Articular chondrocyte of knee joint (primary cell): ENCODE data around the gene GRP. TPM values are rescaled to one million over a fixed set of nuclear protein-coding genes. Genes with fewer than 3 reads are reported as not detected.

Experiments
- total RNA-seq: library from RNA; depleted of rRNA; stranded (reverse); fragments of >200 nt; gene quantifications from 2 replicates; pipeline ENCODE4 v1.2.3, GENCODE V29; 2012

The GRP gene
- total RNA-seq = not detected in 2 replicates

DNA sequence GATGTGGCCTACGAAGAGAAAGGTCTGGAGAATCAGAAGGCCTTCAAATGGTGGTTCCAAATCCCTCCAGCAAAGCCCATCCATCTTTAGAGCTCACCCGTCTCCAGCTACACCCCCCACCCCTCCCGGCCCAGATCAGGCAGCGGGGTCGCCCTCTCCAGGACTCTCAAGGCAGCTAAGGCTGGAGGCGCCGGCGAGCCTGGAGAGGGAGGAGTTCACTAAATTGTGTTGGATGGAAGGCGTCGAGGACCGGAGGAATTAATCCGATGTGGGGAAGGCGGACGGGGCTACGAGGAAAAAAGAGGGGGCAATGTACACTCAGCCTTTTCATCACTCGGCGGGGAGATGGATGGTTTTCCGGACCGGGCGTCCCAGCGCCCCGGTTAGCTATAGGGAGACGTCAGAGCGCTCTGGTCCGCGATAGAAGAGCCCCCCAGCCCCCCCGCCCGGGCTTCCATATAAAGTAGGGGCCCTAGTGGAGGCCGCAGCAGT, at the start of gene GRP:
GRP (plus strand) TSS at position 487 of the 492 bp plus-strand sequence. CDS start 108 bp downstream, outside the sequence.

DNA sequence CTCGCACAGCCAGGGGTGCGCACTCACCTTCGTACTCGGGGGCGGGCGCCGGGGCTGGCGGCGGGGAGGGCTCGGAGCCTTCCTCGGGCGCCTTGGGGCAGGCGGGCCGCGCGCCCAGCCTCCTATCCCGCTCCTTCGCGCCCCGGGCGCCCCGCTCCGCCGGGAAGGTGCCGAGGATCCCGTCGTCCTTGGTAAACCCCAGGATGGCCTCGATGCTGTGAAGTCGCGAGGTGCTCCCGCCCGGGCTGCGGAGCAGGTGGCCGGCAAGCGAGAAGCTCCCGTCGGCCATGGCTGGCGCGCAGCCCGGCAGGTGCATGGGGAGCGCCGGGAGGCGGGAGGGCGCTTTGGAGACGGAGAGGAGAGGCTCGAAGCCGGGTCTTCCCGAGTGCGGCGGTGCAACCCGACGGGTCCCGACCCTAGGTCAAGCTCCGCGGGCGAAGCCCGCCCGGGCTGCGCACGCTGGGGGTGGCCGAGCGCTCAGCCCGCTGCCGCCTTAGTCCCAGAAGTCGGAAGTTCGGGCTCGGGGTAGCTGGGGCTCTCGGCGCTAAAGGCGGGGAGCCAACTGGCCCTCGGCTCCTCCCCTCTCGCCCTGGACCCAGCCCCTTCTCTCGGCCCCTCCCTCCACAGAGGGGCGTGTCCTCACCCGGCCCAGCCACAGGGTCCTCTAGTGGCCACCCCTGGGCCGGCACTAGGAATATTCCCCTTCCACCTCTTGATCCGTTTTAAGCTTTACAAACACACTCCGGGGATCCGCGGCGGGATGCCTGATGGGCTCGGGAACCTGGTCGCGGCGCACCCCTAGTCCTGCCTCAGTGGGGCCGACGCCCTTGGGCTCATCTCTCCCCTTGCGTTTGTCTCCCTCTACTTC, 53.2 kb downstream of the GRP start, which contains the start of gene RAX:
RAX (minus strand) TSS at position 564 of the 868 bp plus-strand sequence; CDS start at position 316, 248 bp downstream.

Other genes with a start within 250 kb of the GRP start
- 17.2 and 17.4 TPM in 2 replicates for gene SEC11C, start 80.3 kb upstream of the GRP start, total RNA-seq
- not detected in 2 replicates for gene RAX, start 53.3 kb downstream of the GRP start, total RNA-seq
- gene CPLX4, start 98.5 kb downstream of the GRP start, total RNA-seq = not detected in 2 replicates
- 300 and 355 TPM in 2 replicates for gene LMAN1, start 139.1 kb downstream of the GRP start, total RNA-seq